GM12892 (cell line): ENCODE data around the gene POLR2L.

Experiments
- DNase-seq: peaks from one replicate; pipeline ENCODE4 v3.0.0; 2011; ENCODE audit not compliant: insufficient read length
- FAIRE-seq: peaks from 2 replicates; lab custom pipeline; 2011; peaks lifted over from hg19 to GRCh38; lab: Jason Lieb, UNC
- POLR2A ChIP-seq: IDR thresholded peaks from 2 replicates; pipeline ENCODE4 v1.6.1; 2011; ENCODE audit warnings: low read depth, low read length, control low read depth
- POLR2AphosphoS5 ChIP-seq: IDR thresholded peaks from 2 replicates; pipeline ENCODE4 v1.6.1; 2011; ENCODE audit warnings: low read depth, low read length, control low read depth
- TAF1 ChIP-seq: IDR thresholded peaks from 2 replicates; pipeline ENCODE4 v1.6.1; 2011; ENCODE audit warnings: low read depth, mild to moderate bottlenecking, control low read depth, low read length, borderline replicate concordance

The POLR2L gene

DNA sequence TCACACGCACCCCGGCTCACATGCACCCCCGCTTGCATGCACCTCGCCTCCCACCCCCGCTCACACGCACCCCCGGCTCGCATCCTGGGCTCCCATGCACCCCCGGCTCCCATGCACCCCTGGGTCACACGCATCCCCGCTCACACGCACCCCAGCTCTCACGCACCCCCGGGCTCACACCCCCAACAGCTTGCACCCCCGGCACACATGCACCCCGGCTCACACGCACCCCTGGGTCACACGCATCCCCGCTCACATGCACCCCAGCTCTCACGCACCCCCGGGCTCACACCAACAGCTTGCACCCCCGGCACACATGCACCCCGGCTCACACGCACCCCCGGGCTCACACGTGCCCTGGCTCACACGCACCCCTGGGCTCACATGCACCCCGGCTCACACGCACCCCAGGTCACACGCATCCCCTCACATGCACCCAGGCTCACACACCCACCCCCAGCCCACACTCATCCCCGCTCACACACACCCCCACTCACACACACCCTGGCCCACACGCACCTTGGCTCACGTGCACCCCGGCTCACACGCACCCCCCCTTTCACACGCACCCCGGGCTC lies 16.5 kb upstream of the POLR2L start:
- no peak for FAIRE-seq
- no peak for DNase-seq
- TF ChIP-seq TAF1 (no peak), POLR2AphosphoS5 (no peak), POLR2A (no peak)

DNA sequence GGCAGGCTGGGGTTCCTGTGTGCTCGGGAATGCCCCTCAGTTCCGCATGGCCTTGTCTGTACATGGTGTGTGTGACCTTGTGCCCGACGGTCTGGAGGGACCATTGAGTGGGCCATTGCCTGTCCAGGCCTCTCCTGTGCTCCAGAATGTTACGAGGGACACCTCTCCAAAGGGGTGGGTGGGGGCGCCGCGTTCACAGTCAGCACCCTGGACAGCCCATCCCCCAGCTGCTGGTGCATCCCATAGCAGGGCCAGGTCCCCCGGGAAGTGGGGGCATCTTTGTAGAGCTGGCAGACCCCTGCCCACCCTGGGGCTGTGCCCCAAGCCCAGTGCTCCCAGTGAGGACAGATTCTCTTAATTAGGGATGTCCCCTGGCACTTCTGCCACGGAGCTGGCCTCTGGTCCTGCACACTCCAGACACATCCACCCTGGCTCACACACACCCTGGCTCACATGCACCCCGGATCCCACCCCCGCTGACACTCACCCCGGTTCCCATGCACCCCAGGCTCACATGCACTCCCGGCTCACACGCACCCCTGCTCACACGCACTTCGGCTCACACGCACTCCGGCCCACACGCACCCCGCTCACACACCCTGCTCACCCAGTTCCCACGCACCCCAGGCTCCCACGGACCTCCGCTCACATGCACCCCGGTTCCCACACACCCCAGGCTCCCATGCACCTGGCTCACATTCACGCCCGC lies 15.9 kb upstream of the POLR2L start:
- TF ChIP-seq POLR2AphosphoS5: no peak
- TF ChIP-seq POLR2A: no peak
- TF ChIP-seq TAF1: no peak
- DNase-seq: no peak
- FAIRE-seq: no peak

DNA sequence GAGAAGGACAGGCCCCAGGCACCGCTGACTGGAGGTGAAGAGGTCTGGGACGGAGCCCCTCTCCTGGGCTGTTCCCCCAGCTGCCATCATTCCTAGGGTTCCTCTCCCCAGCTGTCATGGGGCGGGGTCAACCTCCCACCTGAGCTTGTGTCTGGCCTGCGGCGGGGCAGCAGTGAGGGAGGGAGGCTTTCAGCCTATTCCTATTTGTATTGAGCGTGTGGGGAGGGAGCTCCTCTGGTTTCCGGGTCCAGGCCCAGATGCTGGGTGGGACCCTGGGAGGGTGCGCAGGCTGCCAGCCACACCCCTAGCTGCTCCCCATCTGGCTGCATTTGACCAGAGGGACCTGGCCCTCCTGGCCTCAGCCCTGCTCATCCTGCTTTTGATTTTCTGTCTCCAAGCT lies 14.1 kb upstream of the POLR2L start:
- DNase-seq: no peak
- no peak for FAIRE-seq

DNA sequence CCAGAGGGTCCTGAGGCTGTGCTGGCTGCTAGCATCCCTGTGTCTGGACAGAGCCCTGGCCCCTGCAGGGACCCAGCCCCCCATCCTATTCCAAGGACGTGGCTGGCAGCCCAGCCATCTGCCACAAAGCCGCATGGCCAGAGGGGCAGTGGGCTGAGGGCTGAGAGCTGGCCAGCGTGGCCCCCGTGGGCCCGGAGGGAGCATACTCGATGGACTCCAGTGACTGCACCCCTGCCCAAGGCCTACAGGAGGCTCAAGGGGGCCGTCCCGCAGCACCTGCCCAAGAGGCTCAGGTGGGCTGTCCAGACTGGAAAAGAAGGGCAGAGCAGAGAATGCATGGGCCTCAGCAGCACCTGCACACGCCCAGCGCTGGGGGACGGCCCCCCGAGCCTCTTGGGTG lies 13.5 kb upstream of the POLR2L start:
- FAIRE-seq: no peak
- DNase-seq: no peak
- TF ChIP-seq POLR2AphosphoS5: no peak
- TF ChIP-seq TAF1: no peak
- no peak for TF ChIP-seq POLR2A

More for the DNA sequence above, 14.1 kb upstream of the POLR2L start:
- no peak for TF ChIP-seq POLR2A
- TF ChIP-seq TAF1: no peak
- TF ChIP-seq POLR2AphosphoS5: no peak

DNA sequence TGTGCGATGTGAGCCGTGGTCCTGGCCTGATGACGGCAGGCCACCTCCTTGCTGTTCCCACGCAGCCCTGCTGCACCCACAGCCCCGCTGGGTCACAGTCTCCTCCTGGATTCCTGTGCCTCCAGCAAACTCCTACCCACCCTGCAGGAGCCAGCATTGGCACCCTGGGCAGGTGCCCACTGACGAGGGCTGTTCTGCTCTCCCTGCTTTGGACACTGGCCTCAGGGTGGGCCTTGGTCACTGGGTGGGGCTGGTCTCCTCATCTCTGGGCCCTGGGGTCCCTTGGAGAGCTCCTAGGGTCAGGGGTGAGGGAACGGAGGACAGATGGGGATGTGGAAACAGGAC lies 13.0 kb upstream of the POLR2L start:
- DNase-seq (no peak), FAIRE-seq (no peak)
- TF ChIP-seq POLR2A (no peak), POLR2AphosphoS5 (no peak), TAF1 (no peak)

DNA sequence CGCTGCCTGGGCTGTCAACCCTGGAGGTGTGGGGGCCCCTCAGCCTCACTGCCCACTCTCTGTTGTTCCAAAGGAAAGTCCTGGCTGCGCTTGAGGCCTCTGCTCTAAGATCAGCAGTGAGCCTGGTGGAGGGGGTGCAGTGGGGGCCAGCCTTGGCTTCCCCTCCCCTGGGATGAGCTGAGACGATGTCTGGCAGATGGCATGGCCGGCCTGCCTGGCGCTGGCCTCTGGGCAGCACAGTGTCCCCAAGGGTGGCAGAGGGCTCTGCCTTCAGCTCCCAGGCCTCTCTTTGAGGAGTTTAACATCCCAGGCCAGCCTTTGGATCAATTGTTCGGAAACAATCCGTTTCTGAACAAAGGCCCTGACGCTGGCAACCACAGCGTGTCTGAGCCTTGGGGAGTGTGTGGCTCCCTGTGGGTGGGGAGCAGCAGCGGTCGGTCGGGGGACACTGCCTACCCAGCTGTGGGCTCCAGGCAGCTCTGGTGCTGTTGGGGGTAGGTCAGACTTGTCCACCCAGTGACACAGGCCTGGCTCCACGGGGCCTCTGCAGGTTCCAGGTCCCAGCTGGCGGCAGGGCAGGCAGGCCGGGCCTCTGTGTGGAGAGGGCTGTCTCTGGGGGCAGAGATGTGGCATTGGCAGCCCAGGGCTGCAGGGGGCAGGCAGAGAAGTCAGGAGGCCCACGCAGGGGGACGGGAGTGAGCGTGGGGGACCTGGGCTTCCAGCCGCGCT lies 12.4 kb upstream of the POLR2L start:
- DNase-seq: no peak
- TF ChIP-seq TAF1 (no peak), POLR2A (no peak), POLR2AphosphoS5 (no peak)
- no peak for FAIRE-seq

DNA sequence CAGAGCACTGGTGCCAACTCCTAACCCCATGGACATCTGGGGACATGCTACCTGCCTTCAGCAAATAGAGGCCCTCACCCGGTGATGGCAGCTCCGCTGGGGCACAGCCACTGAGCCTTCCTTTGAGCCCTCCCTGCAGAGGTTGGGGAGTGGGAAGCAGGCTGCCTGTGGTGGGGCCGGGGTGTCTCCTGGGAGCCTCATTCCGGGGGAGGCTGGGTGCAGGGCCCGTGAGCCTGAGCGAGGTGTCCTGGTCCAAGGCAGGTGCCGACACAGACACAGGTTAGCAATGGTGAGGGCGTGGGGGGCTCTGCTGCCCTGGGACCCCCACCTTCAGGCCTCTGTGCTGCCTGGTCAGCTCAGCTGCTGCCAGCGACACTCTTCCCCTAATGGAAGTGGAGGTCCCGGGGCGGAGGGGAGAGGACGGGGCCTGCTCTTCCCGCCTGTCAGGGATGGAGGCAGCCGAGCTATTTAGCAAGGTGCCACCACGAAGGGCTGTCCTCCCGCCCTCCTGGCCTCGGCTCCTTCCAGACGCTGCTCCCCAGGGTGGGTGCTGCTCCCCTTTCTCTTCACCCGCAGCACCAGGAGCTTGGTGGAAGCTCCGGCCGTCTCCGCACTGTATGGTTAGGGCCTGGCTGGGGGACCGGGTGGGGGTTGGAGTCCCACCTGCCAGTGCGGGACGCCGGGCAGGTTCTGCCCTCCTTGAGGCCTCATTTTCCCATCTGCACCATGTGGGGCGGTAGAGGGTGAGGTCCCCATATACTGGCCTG lies 11.5 kb upstream of the POLR2L start:
- FAIRE-seq: no peak
- TF ChIP-seq TAF1 (no peak), POLR2A (no peak), POLR2AphosphoS5 (no peak)
- no peak for DNase-seq

DNA sequence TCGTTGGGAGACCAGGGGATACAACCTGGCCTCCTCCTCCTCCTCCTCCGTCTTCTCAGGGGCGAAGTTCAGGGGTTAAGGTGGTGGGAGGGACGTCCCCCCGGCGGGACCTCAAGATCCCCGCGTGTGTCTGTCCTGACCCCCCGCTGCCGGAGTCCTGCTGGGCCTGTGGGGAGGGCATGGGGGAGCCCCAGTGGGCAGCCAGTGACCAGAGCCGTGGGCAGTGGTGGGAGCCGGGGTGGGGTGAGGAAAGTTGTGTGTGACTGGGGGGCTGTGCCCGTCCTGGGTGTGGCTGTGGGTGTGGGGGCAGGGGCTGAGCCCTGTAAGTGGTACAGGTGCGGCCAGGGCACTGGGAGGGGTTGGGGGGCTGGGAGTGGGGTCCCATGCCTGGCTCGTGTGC lies 10.4 kb upstream of the POLR2L start:
- no peak for FAIRE-seq
- DNase-seq: no peak
- TF ChIP-seq POLR2A: no peak
- no peak for TF ChIP-seq POLR2AphosphoS5
- no peak for TF ChIP-seq TAF1

DNA sequence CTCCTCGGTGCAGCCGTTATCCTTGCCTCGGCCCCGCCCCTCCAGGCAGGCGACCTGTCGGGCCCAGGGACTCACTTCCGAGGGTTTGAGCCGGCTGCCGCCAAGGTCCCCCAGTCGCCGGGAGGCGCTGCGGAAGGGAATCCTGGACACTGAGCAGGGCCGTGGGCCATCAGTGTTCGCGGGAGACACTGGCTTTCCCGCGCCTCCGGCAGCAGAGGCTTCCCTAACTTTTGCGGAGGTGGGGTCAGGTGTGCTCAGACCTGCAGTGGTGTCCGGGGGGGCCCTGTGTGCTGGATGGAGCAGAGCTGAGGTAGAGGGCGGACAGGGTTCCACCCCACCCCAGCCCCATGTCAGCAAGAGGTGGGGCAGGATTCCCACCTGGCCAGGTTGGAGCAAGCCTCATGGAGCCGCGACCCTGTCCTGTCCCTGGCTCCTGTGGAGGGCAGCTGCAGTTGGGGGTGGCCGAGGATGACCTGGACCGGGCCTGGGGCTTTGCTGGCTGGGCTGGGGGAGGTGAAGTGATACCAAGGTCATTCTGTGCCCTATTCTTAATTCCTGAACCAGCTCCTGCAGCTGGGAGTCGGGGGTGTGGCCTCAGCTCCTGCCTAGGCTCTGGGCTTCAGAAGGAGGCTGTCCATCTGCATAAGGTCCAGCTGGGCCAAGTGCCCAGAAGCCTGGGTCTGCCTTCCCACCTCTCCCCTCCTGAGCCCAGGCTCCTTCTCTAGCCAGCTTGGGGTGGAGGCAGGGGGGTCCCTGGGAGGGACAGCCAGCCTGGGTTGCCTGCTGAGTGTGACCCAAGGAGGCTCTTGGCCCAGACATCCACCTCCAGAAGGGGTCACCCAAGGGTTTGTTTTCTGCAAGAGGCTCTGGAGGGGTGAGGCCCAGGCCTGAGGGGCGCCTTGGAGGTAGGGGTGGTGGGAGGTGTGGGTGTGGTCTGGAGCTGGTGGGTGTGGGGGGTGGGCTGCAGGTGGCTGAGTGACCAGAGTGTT lies 8.7 kb upstream of the POLR2L start:
- FAIRE-seq: no peak
- DNase-seq: no peak
- TF ChIP-seq POLR2AphosphoS5 (no peak), POLR2A (no peak), TAF1 (no peak)
